ENCODE results near the gene SIPA1L3. TPM values are rescaled to one million over a fixed set of nuclear protein-coding genes. Genes with fewer than 3 reads are reported as not detected.
"Not testable (repeated sequence)": the region's sequence is repeated elsewhere in the genome, so short reads cannot be mapped to it uniquely, and the experiment has no call there.

The SIPA1L3 gene
- total RNA-seq, 2 donors from 2014 or later: 42.8 to 48.2 TPM

GRCh38 chr19:38062959-38063761 is 156.2 kb downstream of the SIPA1L3 start:
- no peaks in the 10 kb centered on the region for H3K36me3 ChIP-seq (ENCODE audit: control insufficient read depth, insufficient read depth, low read length)
- H3K9ac ChIP-seq (ENCODE audit: extremely low read depth, low read length, poor library complexity, severe bottlenecking): no peak overlapping the region
- Mint-ChIP-seq H3K4me3 (no peak overlapping the region), H3K36me3 (ENCODE audit: low read depth) (peaks cover 2% of the 10 kb centered on the region), H3K27me3 (ENCODE audit: insufficient read depth) (no peaks in the 10 kb centered on the region), H3K4me1 (peaks cover 7% of the 10 kb centered on the region), H3K27ac (no peak overlapping the region), H3K9me3 (no peaks in the 10 kb centered on the region)
- 73 to 85% methylated on average over 6 to 20 of the region's 21 CpGs for WGBS, 2 experiments (ENCODE audit: insufficient coverage in 1 of 2, insufficient read length in 1 of 2)
- H3K4me3 ChIP-seq (ENCODE audit: low read length): no peak overlapping the region
- no peak for DNase-seq
- no peak for TF ChIP-seq CTCF (conservative IDR thresholded peaks at IDR 0.05)
- H3K27ac ChIP-seq (ENCODE audit: low read depth, low read length): peak overlapping the region; percentile 92
- peaks cover 3% of the 10 kb centered on the region for H3K4me1 ChIP-seq (ENCODE audit: control insufficient read depth, insufficient read depth, low read length)
- no peaks in the 10 kb centered on the region for H3K9me3 ChIP-seq (ENCODE audit: control insufficient read depth, low read length)
- H3K27me3 ChIP-seq (ENCODE audit: control insufficient read depth, insufficient read depth, low read length, poor library complexity, severe bottlenecking): no peaks in the 10 kb centered on the region

DNA sequence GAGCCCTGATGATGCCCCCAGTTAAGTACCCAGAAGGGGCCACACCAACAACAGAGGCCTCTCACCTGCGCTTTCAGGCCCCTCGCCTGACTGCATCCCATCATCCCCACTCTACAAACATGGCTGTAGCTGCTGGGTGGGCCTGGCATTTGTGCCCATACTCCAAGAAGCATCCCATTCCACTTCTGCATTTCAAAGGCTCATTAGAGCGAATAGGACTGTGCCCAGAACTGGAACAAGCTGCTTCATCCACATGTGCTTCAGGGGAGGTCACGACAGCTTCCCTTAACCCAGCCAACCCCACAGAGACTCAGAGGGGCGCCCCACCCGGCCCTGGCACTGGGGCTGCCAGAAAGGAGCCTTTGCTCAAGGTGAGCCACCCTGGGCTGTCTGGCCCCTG is 156.9 kb downstream of the SIPA1L3 start:
- no peaks in the 10 kb centered on the region for H3K36me3 ChIP-seq (ENCODE audit: control insufficient read depth, insufficient read depth, low read length)
- no peak overlapping the region for H3K4me3 ChIP-seq (ENCODE audit: low read length)
- TF ChIP-seq CTCF (conservative IDR thresholded peaks at IDR 0.05): no peak
- no peak for DNase-seq
- WGBS, 2 experiments (ENCODE audit: insufficient coverage in 1 of 2, insufficient read length in 1 of 2): 90% methylated on average over 6 of the region's 6 CpGs; no CpG with 5 or more reads in 1 of the 2 experiments
- Mint-ChIP-seq H3K9me3 (no peaks in the 10 kb centered on the region), H3K27ac (no peak overlapping the region), H3K36me3 (ENCODE audit: low read depth) (peaks cover 2% of the 10 kb centered on the region), H3K4me1 (peaks cover 3% of the 10 kb centered on the region), H3K4me3 (no peak overlapping the region), H3K27me3 (ENCODE audit: insufficient read depth) (no peaks in the 10 kb centered on the region)
- no peaks in the 10 kb centered on the region for H3K4me1 ChIP-seq (ENCODE audit: control insufficient read depth, insufficient read depth, low read length)
- peak overlapping the region; percentile 92 for H3K27ac ChIP-seq (ENCODE audit: low read depth, low read length)
- H3K9me3 ChIP-seq (ENCODE audit: control insufficient read depth, low read length): no peaks in the 10 kb centered on the region
- H3K9ac ChIP-seq (ENCODE audit: extremely low read depth, low read length, poor library complexity, severe bottlenecking): no peak overlapping the region
- no peaks in the 10 kb centered on the region for H3K27me3 ChIP-seq (ENCODE audit: control insufficient read depth, insufficient read depth, low read length, poor library complexity, severe bottlenecking)

DNA sequence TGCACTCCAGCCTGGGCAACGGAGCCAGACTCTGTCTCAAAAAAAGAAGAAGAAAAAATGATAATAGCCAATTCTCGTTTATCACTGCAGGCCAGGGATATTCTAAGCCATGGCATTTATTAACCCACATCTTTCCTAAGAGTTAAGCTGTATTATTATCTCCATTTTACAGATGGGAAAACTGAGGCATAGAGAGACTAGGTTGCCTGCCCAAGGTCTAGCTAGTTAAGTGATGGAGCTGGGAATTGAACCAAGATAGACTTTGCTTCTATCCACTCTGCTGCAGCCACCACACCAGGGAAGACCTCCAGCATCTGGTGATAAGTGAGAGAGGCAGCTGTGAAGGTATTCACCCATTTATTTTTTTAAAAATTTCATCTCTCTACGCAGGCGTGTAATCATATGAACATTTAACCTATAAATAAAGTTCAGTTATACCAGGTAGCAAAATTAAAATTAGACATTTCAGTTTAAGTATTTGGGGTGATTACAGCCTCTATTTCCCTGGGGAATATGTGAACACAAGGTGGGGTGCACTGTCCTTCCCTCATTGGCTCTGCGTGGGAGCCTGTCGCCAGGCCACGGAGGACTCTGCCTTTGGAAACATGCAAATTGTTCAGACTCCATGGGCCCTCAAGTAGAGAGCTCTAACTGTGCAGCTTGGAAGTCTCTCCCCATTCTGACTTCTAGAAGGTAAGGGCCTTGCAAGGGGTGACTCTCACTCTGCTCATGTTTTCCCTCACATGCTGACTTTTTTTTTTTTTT is 157.8 kb downstream of the SIPA1L3 start:
- no peaks in the 10 kb centered on the region for H3K27me3 ChIP-seq (ENCODE audit: control insufficient read depth, insufficient read depth, low read length, poor library complexity, severe bottlenecking)
- Mint-ChIP-seq H3K4me1 (peaks cover 3% of the 10 kb centered on the region), H3K27ac (no peak overlapping the region), H3K27me3 (ENCODE audit: insufficient read depth) (no peaks in the 10 kb centered on the region), H3K9me3 (no peaks in the 10 kb centered on the region), H3K36me3 (ENCODE audit: low read depth) (peaks cover 2% of the 10 kb centered on the region), H3K4me3 (no peak overlapping the region)
- H3K36me3 ChIP-seq (ENCODE audit: control insufficient read depth, insufficient read depth, low read length): no peaks in the 10 kb centered on the region
- no peak overlapping the region for H3K4me3 ChIP-seq (ENCODE audit: low read length)
- H3K27ac ChIP-seq (ENCODE audit: low read depth, low read length): no peak overlapping the region
- H3K9ac ChIP-seq (ENCODE audit: extremely low read depth, low read length, poor library complexity, severe bottlenecking): no peak overlapping the region
- no peaks in the 10 kb centered on the region for H3K4me1 ChIP-seq (ENCODE audit: control insufficient read depth, insufficient read depth, low read length)
- no peak for DNase-seq
- 90 to 97% methylated on average over 2 to 7 of the region's 7 CpGs for WGBS, 2 experiments (ENCODE audit: insufficient coverage in 1 of 2, insufficient read length in 1 of 2)
- H3K9me3 ChIP-seq (ENCODE audit: control insufficient read depth, low read length): no peaks in the 10 kb centered on the region
- no peak for TF ChIP-seq CTCF (conservative IDR thresholded peaks at IDR 0.05)

DNA sequence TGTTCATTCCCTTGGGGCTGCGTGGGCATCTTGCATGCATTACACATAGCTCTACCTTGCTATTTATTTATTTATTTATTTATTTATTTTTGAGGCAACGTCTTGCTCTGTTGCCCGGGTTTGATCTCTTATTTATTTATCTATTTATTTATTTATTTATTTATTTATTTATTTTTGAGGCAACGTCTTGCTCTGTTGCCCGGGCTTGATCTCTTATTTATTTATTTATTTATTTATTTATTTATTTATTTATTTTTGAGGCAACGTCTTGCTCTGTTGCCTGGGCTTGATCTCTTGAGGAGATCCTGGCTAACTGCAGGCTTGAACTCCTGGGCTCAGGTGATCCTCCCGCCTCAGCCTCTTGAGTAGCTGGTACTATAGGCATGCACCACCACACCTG is 158.8 kb downstream of the SIPA1L3 start:
- H3K4me3 ChIP-seq (ENCODE audit: low read length); DNase-seq; H3K27me3 Mint-ChIP-seq (ENCODE audit: insufficient read depth); H3K9me3 ChIP-seq (ENCODE audit: control insufficient read depth, low read length); H3K27me3 ChIP-seq (ENCODE audit: control insufficient read depth, insufficient read depth, low read length, poor library complexity, severe bottlenecking); H3K4me1 ChIP-seq (ENCODE audit: control insufficient read depth, insufficient read depth, low read length); H3K4me3 Mint-ChIP-seq; H3K9me3 Mint-ChIP-seq; H3K27ac ChIP-seq (ENCODE audit: low read depth, low read length); H3K36me3 Mint-ChIP-seq (ENCODE audit: low read depth); H3K36me3 ChIP-seq (ENCODE audit: control insufficient read depth, insufficient read depth, low read length); H3K4me1 Mint-ChIP-seq; H3K27ac Mint-ChIP-seq; H3K9ac ChIP-seq (ENCODE audit: extremely low read depth, low read length, poor library complexity, severe bottlenecking): not testable (repeated sequence)
- 88 to 91% methylated on average over 1 to 3 of the region's 7 CpGs for WGBS, 2 experiments (ENCODE audit: insufficient coverage in 1 of 2, insufficient read length in 1 of 2)
